OCI-LY3 (cell line): Measurements from ENCODE around the gene SLX4.

Experiments used
- EZH2phosphoT487 ChIP-seq: fragments of 200-600 bp; shearing (Covaris generic); IDR thresholded peaks from 2 replicates; pipeline ENCODE4 v1.6.1; 2018; ENCODE audit warnings: antibody characterized with exemption, mixed run types, low read depth
- TF ChIP-seq, protein P1 (sequence below): fragments of 200-600, 300-600 bp; sonication (generic); IDR thresholded peaks from 2 replicates; pipeline ENCODE4 v1.5.1; 2014; ENCODE audit warnings: antibody characterized with exemption, low read length, low read depth

DNA sequence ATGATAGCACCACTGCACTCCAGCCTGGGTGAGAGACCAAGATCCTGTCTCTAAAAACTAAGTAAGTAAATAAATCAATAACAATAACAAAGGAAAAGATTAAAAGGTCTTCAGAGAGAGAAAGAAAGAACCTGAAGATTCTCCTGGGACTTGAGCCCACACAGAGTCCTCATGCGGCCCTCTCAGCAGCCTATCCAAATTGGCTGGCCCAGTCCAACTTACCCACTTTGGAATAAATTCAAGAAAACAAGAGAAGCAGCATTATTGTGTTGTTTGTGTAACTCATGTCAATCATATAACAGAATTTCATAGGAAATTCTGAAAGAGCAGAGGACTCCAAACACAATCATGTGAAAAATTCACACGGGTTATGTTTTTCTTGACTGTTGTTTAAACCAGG, 3.8 kb downstream of the SLX4 start:
- TF ChIP-seq, protein P1, sequence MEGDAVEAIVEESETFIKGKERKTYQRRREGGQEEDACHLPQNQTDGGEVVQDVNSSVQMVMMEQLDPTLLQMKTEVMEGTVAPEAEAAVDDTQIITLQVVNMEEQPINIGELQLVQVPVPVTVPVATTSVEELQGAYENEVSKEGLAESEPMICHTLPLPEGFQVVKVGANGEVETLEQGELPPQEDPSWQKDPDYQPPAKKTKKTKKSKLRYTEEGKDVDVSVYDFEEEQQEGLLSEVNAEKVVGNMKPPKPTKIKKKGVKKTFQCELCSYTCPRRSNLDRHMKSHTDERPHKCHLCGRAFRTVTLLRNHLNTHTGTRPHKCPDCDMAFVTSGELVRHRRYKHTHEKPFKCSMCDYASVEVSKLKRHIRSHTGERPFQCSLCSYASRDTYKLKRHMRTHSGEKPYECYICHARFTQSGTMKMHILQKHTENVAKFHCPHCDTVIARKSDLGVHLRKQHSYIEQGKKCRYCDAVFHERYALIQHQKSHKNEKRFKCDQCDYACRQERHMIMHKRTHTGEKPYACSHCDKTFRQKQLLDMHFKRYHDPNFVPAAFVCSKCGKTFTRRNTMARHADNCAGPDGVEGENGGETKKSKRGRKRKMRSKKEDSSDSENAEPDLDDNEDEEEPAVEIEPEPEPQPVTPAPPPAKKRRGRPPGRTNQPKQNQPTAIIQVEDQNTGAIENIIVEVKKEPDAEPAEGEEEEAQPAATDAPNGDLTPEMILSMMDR: no peak
- no peak for TF ChIP-seq EZH2phosphoT487
